Measurements from ENCODE around the gene AP2B1.

AP2B1 gene

GRCh38 chr17:35584061-35584460, 3.1 kb upstream of the AP2B1 start:
- Histone ChIP-seq H3K27me3 (ENCODE audit: control insufficient read depth, low read length) (no peaks in the 10 kb centered on the region; the same call in 1 of the 2 replicates), H3K4me2 (ENCODE audit: low read length) (no peak overlapping the region), H3K27ac (ENCODE audit: low read depth, low read length) (no peak overlapping the region), H3K4me3 (ENCODE audit: low read length) (no peak overlapping the region), H3K9me2 (replicated peaks; ENCODE audit: control insufficient read depth, low read length) (no peaks in the 10 kb centered on the region), H4K20me1 (ENCODE audit: control insufficient read depth, insufficient read depth, low read depth, low read length) (no peaks in the 10 kb centered on the region), H3K79me2 (ENCODE audit: control insufficient read depth, low read length) (peaks cover 20% of the 10 kb centered on the region), H3F3A (ENCODE audit: control insufficient read depth, insufficient read depth) (peaks cover 6% of the 10 kb centered on the region; the same call in 1 of the 2 replicates), H3K36me3 (ENCODE audit: control insufficient read depth, low read length) (no peaks in the 10 kb centered on the region), H3K4me1 (ENCODE audit: control insufficient read depth, low read length) (peaks cover 27% of the 10 kb centered on the region), H3K9me3 (ENCODE audit: control insufficient read depth, insufficient read depth, low read length) (no peaks in the 10 kb centered on the region)
- TF ChIP-seq EZH2phosphoT487 (IDR thresholded peaks at IDR 0.05; ENCODE audit: borderline replicate concordance, low read length), result no peak
- TF ChIP-seq CTCF (IDR thresholded peaks at IDR 0.05; ENCODE audit: low read depth, low read length, poor library complexity, severe bottlenecking), result no peak

- Histone ChIP-seq H3K27ac (ENCODE audit: low read depth, low read length) (peak overlapping the region; percentile 62), H3K79me2 (ENCODE audit: control insufficient read depth, low read length) (peaks cover 42% of the 10 kb centered on the region), H3F3A (ENCODE audit: control insufficient read depth, insufficient read depth) (peaks cover 3% of the 10 kb centered on the region; the same call in 1 of the 2 replicates), H3K27me3 (ENCODE audit: control insufficient read depth, low read length) (no peaks in the 10 kb centered on the region; the same call in 1 of the 2 replicates), H4K20me1 (ENCODE audit: control insufficient read depth, insufficient read depth, low read depth, low read length) (no peaks in the 10 kb centered on the region), H3K4me3 (ENCODE audit: low read length) (peak overlapping the region; percentile 96), H3K36me3 (ENCODE audit: control insufficient read depth, low read length) (no peaks in the 10 kb centered on the region), H3K4me2 (ENCODE audit: low read length) (peak overlapping the region; percentile 80), H3K4me1 (ENCODE audit: control insufficient read depth, low read length) (peaks cover 22% of the 10 kb centered on the region), H3K9me3 (ENCODE audit: control insufficient read depth, insufficient read depth, low read length) (no peaks in the 10 kb centered on the region), H3K9me2 (replicated peaks; ENCODE audit: control insufficient read depth, low read length) (no peaks in the 10 kb centered on the region)
- TF ChIP-seq EZH2phosphoT487 (IDR thresholded peaks at IDR 0.05; ENCODE audit: borderline replicate concordance, low read length) (no peak), CTCF (IDR thresholded peaks at IDR 0.05; ENCODE audit: low read depth, low read length, poor library complexity, severe bottlenecking) (no peak)
Observed at GRCh38 chr17:35586569-35587073, 501 bp upstream of the AP2B1 start.

DNA sequence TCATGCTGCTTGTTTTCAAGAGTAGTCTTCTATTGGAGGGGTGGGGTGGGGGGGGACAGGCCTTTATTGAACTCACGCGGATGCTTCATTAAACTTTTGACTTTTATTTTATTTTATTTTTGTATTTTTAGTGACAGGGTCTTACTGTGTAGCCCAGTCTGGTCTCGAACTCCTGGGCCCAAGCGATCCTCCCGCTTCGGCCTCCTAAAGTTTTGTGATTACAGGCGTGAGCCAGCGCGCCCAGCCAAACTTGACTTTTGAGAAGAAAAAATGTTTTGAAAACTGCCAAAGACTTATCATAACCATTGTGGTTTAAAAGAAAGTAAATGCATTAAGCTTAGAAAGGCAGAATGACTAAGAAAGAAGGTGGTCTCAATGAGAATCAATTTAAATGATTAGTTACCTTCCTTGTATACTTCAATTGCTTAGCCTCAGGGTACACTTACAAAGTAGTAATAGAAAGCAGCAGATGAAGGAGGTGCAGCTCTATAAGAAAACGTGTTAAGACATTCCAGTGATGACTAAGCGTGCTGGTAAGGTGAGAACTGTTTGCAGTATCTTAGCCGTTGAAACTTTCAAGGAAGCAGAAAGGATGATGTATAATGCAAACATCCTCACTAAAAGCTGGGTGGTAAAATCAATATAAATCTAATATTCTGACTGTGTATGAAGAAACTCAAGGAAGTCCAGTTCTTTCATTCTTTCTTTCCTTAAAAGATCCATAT, 1.2 kb downstream of the AP2B1 start:
- Histone ChIP-seq H3K4me1 (ENCODE audit: control insufficient read depth, low read length) (peaks cover 22% of the 10 kb centered on the region), H3K27ac (ENCODE audit: low read depth, low read length) (no peak overlapping the region), H3K27me3 (ENCODE audit: control insufficient read depth, low read length) (no peaks in the 10 kb centered on the region; the same call in 1 of the 2 replicates), H3F3A (ENCODE audit: control insufficient read depth, insufficient read depth) (peaks cover 3% of the 10 kb centered on the region; the same call in 1 of the 2 replicates), H3K9me2 (replicated peaks; ENCODE audit: control insufficient read depth, low read length) (no peaks in the 10 kb centered on the region), H4K20me1 (ENCODE audit: control insufficient read depth, insufficient read depth, low read depth, low read length) (no peaks in the 10 kb centered on the region), H3K79me2 (ENCODE audit: control insufficient read depth, low read length) (peaks cover 57% of the 10 kb centered on the region), H3K36me3 (ENCODE audit: control insufficient read depth, low read length) (no peaks in the 10 kb centered on the region), H3K4me3 (ENCODE audit: low read length) (peak overlapping the region; percentile 96), H3K9me3 (ENCODE audit: control insufficient read depth, insufficient read depth, low read length) (no peaks in the 10 kb centered on the region), H3K4me2 (ENCODE audit: low read length) (peak overlapping the region; percentile 80)
- TF ChIP-seq EZH2phosphoT487 (IDR thresholded peaks at IDR 0.05; ENCODE audit: borderline replicate concordance, low read length) (no peak), CTCF (IDR thresholded peaks at IDR 0.05; ENCODE audit: low read depth, low read length, poor library complexity, severe bottlenecking) (no peak)

Measured in DOHH2 (cell line).